LNCaP clone FGC (cell line): Measurements from ENCODE around the gene ZSCAN5A.
"Not testable (repeated sequence)": the region's sequence is repeated elsewhere in the genome, so short reads cannot be mapped to it uniquely, and the experiment has no call there.

Experiments
- DNase-seq: peaks from one replicate; pipeline ENCODE4 v3.0.0-alpha.2; 2011; ENCODE audit warnings: low read depth
- H3K4me3 ChIP-seq: 2 replicates; pipeline ENCODE4 v1.5.1; 2011; ENCODE audit warnings: mild to moderate bottlenecking, low read depth, low read length, control low read depth
- TF ChIP-seq, protein P1 (sequence below): IDR thresholded peaks from 2 replicates; pipeline ENCODE4 v1.5.1; 2012; ENCODE audit warnings: mild to moderate bottlenecking; ENCODE audit not compliant: control insufficient read depth, insufficient read depth; ENCODE audit errors: extremely low read depth

ZSCAN5A gene

DNA sequence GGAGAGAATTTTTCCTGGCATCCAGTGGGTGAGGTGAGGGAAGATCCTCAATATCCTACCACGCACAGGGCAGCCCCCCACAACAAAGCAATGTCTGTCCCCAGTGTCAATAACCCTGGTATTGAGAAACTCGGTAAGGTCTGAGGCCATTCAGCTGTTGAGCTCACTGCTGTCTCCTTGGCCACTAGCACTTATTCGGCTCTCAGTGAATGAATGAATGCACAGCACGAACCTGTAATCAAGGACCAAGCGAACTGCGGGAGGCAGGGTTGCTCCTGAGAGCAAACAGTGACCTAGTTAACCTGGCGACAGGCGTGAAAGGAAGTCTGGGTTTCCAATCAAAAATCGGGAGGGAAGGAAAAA lies 640 bp downstream of the ZSCAN5A start:
- TF ChIP-seq, protein P1, sequence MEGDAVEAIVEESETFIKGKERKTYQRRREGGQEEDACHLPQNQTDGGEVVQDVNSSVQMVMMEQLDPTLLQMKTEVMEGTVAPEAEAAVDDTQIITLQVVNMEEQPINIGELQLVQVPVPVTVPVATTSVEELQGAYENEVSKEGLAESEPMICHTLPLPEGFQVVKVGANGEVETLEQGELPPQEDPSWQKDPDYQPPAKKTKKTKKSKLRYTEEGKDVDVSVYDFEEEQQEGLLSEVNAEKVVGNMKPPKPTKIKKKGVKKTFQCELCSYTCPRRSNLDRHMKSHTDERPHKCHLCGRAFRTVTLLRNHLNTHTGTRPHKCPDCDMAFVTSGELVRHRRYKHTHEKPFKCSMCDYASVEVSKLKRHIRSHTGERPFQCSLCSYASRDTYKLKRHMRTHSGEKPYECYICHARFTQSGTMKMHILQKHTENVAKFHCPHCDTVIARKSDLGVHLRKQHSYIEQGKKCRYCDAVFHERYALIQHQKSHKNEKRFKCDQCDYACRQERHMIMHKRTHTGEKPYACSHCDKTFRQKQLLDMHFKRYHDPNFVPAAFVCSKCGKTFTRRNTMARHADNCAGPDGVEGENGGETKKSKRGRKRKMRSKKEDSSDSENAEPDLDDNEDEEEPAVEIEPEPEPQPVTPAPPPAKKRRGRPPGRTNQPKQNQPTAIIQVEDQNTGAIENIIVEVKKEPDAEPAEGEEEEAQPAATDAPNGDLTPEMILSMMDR: no peak
- peak overlapping the region; percentile 85 for H3K4me3 ChIP-seq
- no peak for DNase-seq

DNA sequence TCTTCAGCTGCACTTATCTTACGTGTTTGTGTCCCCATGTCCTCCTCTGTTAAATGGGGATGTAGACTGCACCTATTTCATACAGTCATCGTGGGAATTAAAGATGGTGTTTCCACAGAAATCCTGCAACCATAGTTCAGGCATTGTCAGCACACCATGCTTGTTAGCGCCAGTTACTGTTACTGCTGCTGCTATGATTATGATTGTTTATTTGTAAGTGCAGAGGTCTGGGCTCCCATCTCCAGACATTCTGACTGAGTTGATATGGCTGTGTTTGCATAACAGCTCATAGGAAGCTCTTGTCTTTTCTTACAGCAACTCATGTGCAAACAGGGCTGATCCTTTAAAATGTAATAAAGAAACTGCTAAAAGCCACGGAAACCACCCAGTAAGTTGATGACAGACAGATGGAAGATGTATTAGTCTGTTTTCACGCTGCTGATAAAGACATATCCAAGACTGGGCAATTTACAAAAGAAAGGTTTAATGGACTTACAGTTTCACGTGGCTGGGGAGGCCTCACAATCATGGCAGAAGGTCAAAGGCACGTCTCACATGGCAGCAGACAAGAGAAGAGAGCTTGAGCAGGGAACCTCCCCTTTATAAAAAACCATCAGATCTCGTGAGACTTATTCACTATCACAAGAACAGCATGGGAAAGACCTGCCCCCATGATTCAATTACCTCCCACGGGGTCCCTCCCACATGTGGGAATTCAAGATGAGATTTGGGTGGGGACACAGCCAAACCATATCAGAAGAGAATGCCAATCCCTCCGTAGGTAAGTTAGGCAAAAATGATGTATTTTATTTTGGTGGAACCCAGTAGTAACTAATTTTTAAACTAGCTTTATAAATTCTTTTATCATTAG lies 1.6 kb downstream of the ZSCAN5A start:
- DNase-seq: no peak
- peak overlapping the region; percentile 85 for H3K4me3 ChIP-seq
- TF ChIP-seq, protein P1: no peak

DNA sequence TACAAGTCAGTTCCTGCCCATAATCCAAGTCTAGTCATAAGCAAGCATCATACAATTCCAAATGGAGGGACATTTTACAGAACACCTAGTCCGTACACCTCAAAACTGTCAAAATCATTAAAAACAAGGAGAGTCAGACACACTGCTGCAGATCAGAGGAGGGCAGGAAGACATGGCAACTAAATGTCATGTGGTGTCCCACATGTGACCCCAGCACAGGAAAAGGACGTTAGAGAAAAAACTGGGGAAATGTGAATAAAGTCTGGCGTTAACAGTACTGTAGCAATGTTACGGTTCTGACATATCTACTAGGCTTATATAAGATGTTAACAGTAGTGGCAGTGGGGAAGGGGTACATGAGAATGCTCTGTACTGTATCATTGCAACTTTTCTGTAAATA lies 2.3 kb downstream of the ZSCAN5A start:
- H3K4me3 ChIP-seq: no peak overlapping the region
- TF ChIP-seq, protein P1: no peak
- DNase-seq: no peak

DNA sequence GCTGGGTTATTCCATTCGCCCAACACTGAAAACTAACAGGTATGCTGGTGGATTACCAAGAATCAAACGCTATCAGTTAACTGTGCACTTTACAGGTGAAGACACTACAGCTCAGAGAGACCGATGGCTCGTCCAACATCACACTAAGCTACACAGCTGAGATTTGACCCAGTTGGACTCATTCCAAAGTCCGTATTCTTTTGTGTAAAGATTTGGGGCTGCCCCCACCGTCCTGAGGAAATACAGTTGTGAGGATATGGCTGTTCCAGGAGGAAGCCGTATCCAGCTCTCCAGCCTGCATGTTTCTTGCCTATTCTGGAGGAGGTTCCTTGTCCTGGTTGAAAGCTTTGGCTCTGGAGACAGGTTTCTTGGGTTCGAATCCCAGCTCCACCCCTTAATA lies 4.2 kb downstream of the ZSCAN5A start:
- no peak for DNase-seq
- TF ChIP-seq, protein P1: no peak
- H3K4me3 ChIP-seq: no peak overlapping the region

DNA sequence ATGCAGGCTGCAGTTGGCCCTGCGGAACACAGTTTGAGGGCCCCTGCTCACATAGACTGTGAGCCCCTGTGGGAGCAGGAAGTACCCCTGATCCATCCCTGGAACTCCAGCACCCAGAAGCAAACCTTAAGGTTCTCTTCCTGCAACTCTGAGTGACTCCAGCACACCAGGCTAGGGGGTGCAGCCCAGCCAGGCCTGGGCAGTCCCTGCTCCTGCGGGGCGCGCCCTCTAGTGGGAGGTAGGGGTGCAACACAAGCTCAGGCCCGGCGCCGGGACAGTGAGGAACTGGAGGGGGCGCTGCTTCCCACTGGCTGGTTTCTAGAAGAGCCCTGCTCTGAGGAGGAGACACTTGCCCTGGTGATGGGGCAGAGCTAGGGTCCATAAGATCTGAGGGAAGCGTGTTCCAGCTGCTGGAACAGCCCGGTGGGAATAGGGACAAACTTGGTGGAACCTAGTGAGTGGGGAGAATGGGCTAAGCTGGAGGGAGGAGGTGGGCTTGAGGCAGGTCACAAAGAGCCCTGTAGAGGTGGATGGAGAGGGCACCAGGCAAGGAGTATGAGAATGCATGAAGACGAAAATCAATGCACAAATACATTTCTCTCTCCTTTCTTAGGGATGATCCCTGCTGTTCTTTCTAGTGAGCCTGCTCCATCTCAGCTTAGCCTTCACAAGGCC lies 5.0 kb downstream of the ZSCAN5A start:
- TF ChIP-seq, protein P1: peak; percentile 83
- no peak overlapping the region for H3K4me3 ChIP-seq
- DNase-seq: no peak

DNA sequence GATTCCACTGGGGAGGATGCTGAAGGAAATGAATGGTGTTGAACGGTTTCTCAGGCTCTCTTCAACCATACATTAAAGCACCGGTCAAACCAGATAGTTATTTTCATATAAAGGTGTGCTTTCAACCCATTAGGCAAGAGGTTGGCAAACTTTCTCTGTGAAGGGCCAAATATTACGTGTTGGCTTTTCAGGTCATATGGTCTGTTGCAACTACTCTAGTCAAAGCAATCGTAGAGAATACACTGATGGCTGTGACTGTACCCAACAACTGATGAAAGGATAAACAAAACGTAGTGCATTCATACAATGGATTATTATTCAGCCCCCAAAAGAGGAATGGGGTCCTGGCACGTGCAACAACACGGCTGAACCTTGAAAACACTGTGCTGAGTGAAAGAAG lies 5.8 kb downstream of the ZSCAN5A start:
- no peak overlapping the region for H3K4me3 ChIP-seq
- no peak for DNase-seq
- TF ChIP-seq, protein P1: no peak

DNA sequence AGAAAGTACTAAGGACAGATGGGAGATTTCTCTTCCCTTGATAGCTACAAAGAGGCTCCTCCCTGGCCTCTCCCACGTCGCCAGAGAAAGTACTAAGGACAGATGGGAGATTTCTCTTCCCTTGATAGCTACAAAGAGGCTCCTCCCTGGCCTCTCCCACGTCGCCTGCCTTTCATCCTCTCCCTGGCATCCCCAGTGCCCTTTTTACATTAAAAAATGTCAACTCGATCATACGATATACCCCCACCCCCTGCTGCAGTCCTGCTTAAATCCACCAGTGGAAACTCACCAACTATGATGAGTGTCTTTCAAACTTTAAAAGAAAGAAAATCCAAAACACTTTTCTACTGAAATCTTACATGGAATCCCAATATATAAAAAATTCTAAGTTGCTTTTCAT lies 7.6 kb downstream of the ZSCAN5A start:
- DNase-seq, H3K4me3 ChIP-seq: not testable (repeated sequence)
